Colonic mucosa (tissue), 4 donors: ENCODE measurements around the gene STXBP6. TPM values are rescaled to one million over a fixed set of nuclear protein-coding genes. Genes with fewer than 3 reads are reported as not detected.

Experiments used
- DNase-seq: peaks from one replicate; pipeline ENCODE4 v3.0.0-alpha.2; 2020
- H3K27ac ChIP-seq: fragments of 200-600 bp; one replicate; pipeline ENCODE4 v1.8.0; 2021
- H3K27me3 ChIP-seq: fragments of 200-600 bp; one replicate; pipeline ENCODE4 v1.8.0; 2021
- H3K36me3 ChIP-seq: fragments of 200-600 bp; one replicate; pipeline ENCODE4 v1.8.0; 2021
- H3K4me1 ChIP-seq: fragments of 200-600 bp; one replicate; pipeline ENCODE4 v1.8.0; 2021; ENCODE audit warnings: mild to moderate bottlenecking
- H3K4me3 ChIP-seq: fragments of 200-600 bp; one replicate; pipeline ENCODE4 v1.8.0; 2021
- H3K9ac ChIP-seq, 2 donors: one replicate each; pipeline ENCODE4 v1.7.0; 2013; ENCODE audit warnings: control low read depth in 2 of 2, low read depth in 2 of 2, low read length in 2 of 2
- H3K9me3 ChIP-seq: fragments of 200-600 bp; one replicate; pipeline ENCODE4 v1.8.0; 2021
- CTCF ChIP-seq: fragments of 200-600 bp; IDR thresholded peaks from one replicate; pipeline ENCODE4 v1.8.0; 2022; ENCODE audit warnings: antibody characterized with exemption, mild to moderate bottlenecking
- intact Hi-C: fragments of 100-400 bp; cut with DNase I; formaldehyde crosslinking; loops from one replicate; pipeline ENCODE4 v1.14.1; 2022
- total RNA-seq, 2 donors: library from RNA; stranded (reverse); fragmentation: NEBNext Ultra II Directional in 1 of 2; extraction: Animal tissue kit (Norgen Biotek cat#: 25700) in 1 of 2; gene quantifications; one replicate each; pipeline ENCODE4 v1.2.1, GENCODE V29; 2021
- donor health status: healthy.
- donor health status: DM: no; HTN: no; CAD: no.
- donor health status: DM: no; HTN: no; CAD: no.

Gene STXBP6
- total RNA-seq, 2 donors from 2014 or later, result 23.7 to 26.1 TPM

- Histone ChIP-seq H3K4me3 (no peak overlapping the region), H3K36me3 (no peaks in the 10 kb centered on the region), H3K9me3 (no peaks in the 10 kb centered on the region), H3K27ac (no peak overlapping the region), H3K9ac (no peak overlapping the region), H3K4me1 (no peaks in the 10 kb centered on the region), H3K27me3 (no peaks in the 10 kb centered on the region)
- DNase-seq, result no peak
- TF ChIP-seq CTCF, result no peak
- intact Hi-C loops, result no loop called here
These were observed 152.2 kb downstream of the STXBP6 start for GRCh38 chr14:24897793-24898192.

DNA sequence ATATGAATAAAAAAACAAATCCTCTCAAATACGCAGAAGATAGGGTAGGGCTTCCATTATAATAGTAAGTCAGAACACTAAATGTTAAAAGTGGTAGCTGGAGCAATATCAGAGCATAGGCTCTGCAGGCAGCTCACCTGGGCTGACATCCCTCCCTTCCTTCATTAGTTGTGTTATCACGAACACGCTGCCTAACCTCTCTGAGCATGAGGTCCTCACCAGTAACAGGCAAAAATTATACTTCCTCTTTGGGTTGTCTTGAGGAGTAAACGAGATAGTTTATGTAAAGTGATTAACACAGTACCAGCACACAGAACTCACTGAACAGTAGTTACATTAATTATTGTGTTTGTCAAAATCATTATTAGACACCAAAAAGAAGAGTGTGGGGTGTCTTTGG, 154.3 kb downstream of the STXBP6 start:
- Histone ChIP-seq H3K36me3 (no peaks in the 10 kb centered on the region), H3K9ac (no peak overlapping the region), H3K9me3 (no peaks in the 10 kb centered on the region), H3K27me3 (no peaks in the 10 kb centered on the region), H3K4me1 (no peaks in the 10 kb centered on the region), H3K27ac (no peak overlapping the region), H3K4me3 (no peak overlapping the region)
- no peak for DNase-seq
- intact Hi-C loops, result no loop called here
- no peak for TF ChIP-seq CTCF

DNA sequence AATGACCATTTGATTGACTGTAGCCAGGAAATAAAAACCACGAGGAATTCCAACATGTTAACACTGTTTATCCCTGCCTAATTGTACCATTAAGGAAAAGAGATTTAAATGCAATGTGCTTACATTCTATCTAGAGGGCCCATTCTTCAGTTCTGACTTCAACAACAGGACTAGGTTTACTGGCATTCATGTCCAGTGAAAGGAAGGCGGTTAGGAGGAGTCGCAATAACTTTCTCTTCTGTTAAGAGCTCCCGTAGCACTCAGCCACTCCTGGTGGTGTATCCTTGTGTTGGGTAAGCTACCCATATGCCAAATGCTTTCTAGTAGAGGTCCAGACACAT, 154.7 kb downstream of the STXBP6 start:
- intact Hi-C loops, result no loop called here
- no peak overlapping the region for H3K4me3 ChIP-seq
- TF ChIP-seq CTCF, result no peak
- DNase-seq, result no peak
- H3K9me3 ChIP-seq, result no peaks in the 10 kb centered on the region
- H3K36me3 ChIP-seq, result no peaks in the 10 kb centered on the region
- H3K27ac ChIP-seq, result no peak overlapping the region
- H3K27me3 ChIP-seq, result no peaks in the 10 kb centered on the region
- no peak overlapping the region for H3K9ac ChIP-seq
- no peaks in the 10 kb centered on the region for H3K4me1 ChIP-seq

DNA sequence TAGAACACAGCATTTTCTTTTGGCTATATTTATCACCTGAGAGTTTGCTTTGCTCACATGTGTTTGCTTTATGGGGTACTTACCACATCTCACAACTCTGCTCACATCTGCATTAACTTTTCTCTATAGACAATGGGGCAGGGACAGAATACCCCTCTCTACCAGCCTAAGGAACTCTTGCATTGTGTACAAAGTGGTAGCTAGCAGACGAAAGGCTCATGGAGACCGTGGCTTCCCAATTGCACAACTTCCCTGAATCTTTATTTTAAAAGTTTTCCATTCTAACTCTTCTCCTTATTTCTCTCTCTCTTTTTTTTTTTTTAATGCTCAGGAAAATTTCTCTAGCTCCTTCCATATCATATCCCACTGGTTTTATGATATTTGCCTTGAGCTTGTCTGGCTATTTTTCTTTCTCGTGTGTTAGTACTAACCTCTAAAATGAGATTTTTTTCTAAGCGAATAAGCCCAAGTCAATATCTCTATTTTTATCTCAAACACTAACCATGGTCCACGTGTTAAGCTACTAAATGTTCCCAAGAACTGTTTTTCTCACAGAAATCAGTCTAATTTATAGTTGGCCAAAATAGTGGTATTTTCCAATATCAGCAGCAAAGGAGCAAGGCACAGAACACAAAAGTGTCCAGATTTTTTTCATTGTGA, 155.2 kb downstream of the STXBP6 start:
- intact Hi-C loops, result no loop called here
- no peak overlapping the region for H3K27ac ChIP-seq

DNA sequence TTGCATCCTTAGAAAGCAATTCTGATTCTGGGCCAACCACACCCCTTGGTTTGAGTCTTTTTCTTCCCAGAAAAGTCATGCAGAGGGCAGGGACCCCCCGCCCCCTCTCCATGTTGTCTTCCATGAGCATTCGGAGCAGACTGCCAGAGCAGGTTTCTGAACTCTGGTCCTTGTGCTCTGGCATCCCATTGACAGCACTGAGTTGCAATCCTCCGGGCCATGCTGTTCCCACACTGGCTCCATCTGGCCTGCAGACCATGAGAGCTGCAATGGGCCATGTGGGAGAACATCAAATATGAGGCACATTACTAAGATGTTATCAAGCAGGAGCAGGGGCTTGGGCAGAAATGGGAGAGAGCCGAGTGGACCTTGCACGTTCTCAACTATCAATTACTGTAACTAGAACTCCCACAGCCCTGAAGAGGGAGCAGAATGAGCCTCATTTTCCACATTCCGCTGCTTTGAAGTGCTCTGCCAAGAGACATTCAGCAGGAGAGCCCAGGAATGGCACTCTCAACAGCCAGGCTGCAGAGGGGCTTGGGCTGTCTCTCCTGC, 157.4 kb downstream of the STXBP6 start:
- no peak overlapping the region for H3K4me3 ChIP-seq
- no peaks in the 10 kb centered on the region for H3K27me3 ChIP-seq
- H3K4me1 ChIP-seq, result no peaks in the 10 kb centered on the region
- no peak overlapping the region for H3K27ac ChIP-seq
- no peaks in the 10 kb centered on the region for H3K9me3 ChIP-seq
- no peak overlapping the region for H3K9ac ChIP-seq
- no peak for DNase-seq
- no peaks in the 10 kb centered on the region for H3K36me3 ChIP-seq
- TF ChIP-seq CTCF, result no peak
- intact Hi-C loops, result no loop called here

More for the DNA sequence above, 155.2 kb downstream of the STXBP6 start:
- H3K9me3 ChIP-seq, result no peaks in the 10 kb centered on the region
- no peak for DNase-seq
- H3K4me1 ChIP-seq, result no peaks in the 10 kb centered on the region
- H3K4me3 ChIP-seq, result no peak overlapping the region
- H3K27me3 ChIP-seq, result no peaks in the 10 kb centered on the region
- no peaks in the 10 kb centered on the region for H3K36me3 ChIP-seq
- no peak overlapping the region for H3K9ac ChIP-seq
- no peak for TF ChIP-seq CTCF
